ENCODE data around the gene RSPH10B2. TPM values are rescaled to one million over a fixed set of nuclear protein-coding genes. Genes with fewer than 3 reads are reported as not detected.
"Not testable (repeated sequence)": the region's sequence is repeated elsewhere in the genome, so short reads cannot be mapped to it uniquely, and the experiment has no call there.

The RSPH10B2 gene
- total RNA-seq, 2 experiments from 2014 or later, result 0.76 to 1.3 TPM

GRCh38 chr7:6718124-6718523 lies 35.8 kb upstream of the RSPH10B2 start:
- TF ChIP-seq EZH2phosphoT487 (IDR thresholded peaks at IDR 0.05; ENCODE audit: borderline replicate concordance, low read depth, low read length), result no peak
- TF ChIP-seq, protein P1, sequence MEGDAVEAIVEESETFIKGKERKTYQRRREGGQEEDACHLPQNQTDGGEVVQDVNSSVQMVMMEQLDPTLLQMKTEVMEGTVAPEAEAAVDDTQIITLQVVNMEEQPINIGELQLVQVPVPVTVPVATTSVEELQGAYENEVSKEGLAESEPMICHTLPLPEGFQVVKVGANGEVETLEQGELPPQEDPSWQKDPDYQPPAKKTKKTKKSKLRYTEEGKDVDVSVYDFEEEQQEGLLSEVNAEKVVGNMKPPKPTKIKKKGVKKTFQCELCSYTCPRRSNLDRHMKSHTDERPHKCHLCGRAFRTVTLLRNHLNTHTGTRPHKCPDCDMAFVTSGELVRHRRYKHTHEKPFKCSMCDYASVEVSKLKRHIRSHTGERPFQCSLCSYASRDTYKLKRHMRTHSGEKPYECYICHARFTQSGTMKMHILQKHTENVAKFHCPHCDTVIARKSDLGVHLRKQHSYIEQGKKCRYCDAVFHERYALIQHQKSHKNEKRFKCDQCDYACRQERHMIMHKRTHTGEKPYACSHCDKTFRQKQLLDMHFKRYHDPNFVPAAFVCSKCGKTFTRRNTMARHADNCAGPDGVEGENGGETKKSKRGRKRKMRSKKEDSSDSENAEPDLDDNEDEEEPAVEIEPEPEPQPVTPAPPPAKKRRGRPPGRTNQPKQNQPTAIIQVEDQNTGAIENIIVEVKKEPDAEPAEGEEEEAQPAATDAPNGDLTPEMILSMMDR (conservative IDR thresholded peaks at IDR 0.05; ENCODE audit: low read length), result no peak

GRCh38 chr7:6724351-6724750 lies 29.6 kb upstream of the RSPH10B2 start:
- H3K4me3 ChIP-seq (ENCODE audit: low read depth, low read length, poor library complexity, severe bottlenecking); POLR2A ChIA-PET; H3K9me3 ChIP-seq (ENCODE audit: low read length); BruUV-seq (replicated peaks); H3K4me2 ChIP-seq (ENCODE audit: low read length); CTCF ChIA-PET (ENCODE audit: unreplicated experiment); intact Hi-C loops (cut with micrococcal nuclease; ENCODE audit: unreplicated experiment); H3K27ac ChIP-seq (ENCODE audit: low read depth, low read length, poor library complexity, severe bottlenecking); H3K79me2 ChIP-seq (ENCODE audit: insufficient read depth, low read depth, low read length); H3K36me3 ChIP-seq (ENCODE audit: insufficient read depth, low read length); DNase-seq (ENCODE audit: low spot score); H4K20me1 ChIP-seq (ENCODE audit: insufficient read depth, low read length); H3K9me2 ChIP-seq (ENCODE audit: insufficient read depth, low read length): not testable (repeated sequence)
- peaks cover 24% of the 10 kb centered on the region for H3K4me1 ChIP-seq (ENCODE audit: insufficient read depth, low read length, poor library complexity, severe bottlenecking)
- peak overlapping the region; percentile 82; the same call in 1 of the 2 replicates for H2AFZ ChIP-seq (ENCODE audit: low read length)

More at GRCh38 chr7:6718124-6718523, 35.8 kb upstream of the RSPH10B2 start:
- no peak overlapping the region for H3K4me2 ChIP-seq (ENCODE audit: low read length)
- POLR2A ChIA-PET, result no interaction called here
- no peak for DNase-seq (ENCODE audit: low spot score)
- H3K27ac ChIP-seq (ENCODE audit: low read depth, low read length, poor library complexity, severe bottlenecking), result no peak overlapping the region
- no peaks in the 10 kb centered on the region for H3K9me3 ChIP-seq (ENCODE audit: low read length)
- BruUV-seq (replicated peaks), result no TSS peak
- no peak overlapping the region for H3K4me3 ChIP-seq (ENCODE audit: low read depth, low read length, poor library complexity, severe bottlenecking)
- intact Hi-C loops (cut with micrococcal nuclease; ENCODE audit: unreplicated experiment), result no loop called here
- no peaks in the 10 kb centered on the region for H3K9me2 ChIP-seq (ENCODE audit: insufficient read depth, low read length)
- H2AFZ ChIP-seq (ENCODE audit: low read length), result no peak overlapping the region
- H4K20me1 ChIP-seq (ENCODE audit: insufficient read depth, low read length), result no peaks in the 10 kb centered on the region
- CTCF ChIA-PET (ENCODE audit: unreplicated experiment), result no interaction called here
- no peaks in the 10 kb centered on the region for H3K4me1 ChIP-seq (ENCODE audit: insufficient read depth, low read length, poor library complexity, severe bottlenecking)
- H3K79me2 ChIP-seq (ENCODE audit: insufficient read depth, low read depth, low read length), result no peaks in the 10 kb centered on the region
- H3K36me3 ChIP-seq (ENCODE audit: insufficient read depth, low read length), result no peaks in the 10 kb centered on the region

DNA sequence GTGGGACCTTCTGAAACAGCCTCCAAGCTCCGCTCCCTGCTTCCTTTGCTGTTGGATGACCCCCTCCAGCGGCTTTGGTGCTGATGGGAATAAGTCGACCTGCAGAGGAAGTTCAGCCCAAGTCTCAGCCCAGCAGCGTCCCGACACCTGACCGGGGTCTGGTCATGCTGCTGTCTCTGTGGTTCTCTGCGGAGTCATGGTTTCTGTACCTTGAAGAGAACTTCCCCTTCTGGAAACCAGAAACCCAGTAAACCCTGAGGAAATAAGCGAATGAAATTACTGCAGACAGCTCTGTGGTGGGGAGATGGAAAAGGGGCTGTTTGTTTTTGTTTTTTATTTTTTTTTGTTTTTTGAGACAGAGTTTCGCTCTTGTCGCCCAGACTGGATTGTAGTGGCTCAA lies 28.9 kb upstream of the RSPH10B2 start:
- Histone ChIP-seq H3K9me2 (ENCODE audit: insufficient read depth, low read length) (no peaks in the 10 kb centered on the region), H4K20me1 (ENCODE audit: insufficient read depth, low read length) (no peaks in the 10 kb centered on the region), H3K4me1 (ENCODE audit: insufficient read depth, low read length, poor library complexity, severe bottlenecking) (peaks cover 24% of the 10 kb centered on the region), H3K9me3 (ENCODE audit: low read length) (no peaks in the 10 kb centered on the region), H3K4me3 (ENCODE audit: low read depth, low read length, poor library complexity, severe bottlenecking) (no peak overlapping the region), H3K27ac (ENCODE audit: low read depth, low read length, poor library complexity, severe bottlenecking) (no peak overlapping the region), H3K4me2 (ENCODE audit: low read length) (peak overlapping the region; percentile 37), H3K79me2 (ENCODE audit: insufficient read depth, low read depth, low read length) (peaks cover 4% of the 10 kb centered on the region), H3K36me3 (ENCODE audit: insufficient read depth, low read length) (no peaks in the 10 kb centered on the region), H2AFZ (ENCODE audit: low read length) (peak overlapping the region; percentile 82; the same call in 1 of the 2 replicates)
- POLR2A ChIA-PET, result interaction anchor here (0.7 kb wide), 1 partner anchor 13 kb away, joined by 3 read pairs; no protein-coding TSS in a partner anchor
- no peak for TF ChIP-seq EZH2phosphoT487 (IDR thresholded peaks at IDR 0.05; ENCODE audit: borderline replicate concordance, low read depth, low read length)
- TF ChIP-seq, protein P1 (conservative IDR thresholded peaks at IDR 0.05; ENCODE audit: low read length), result no peak
- peak; percentile 49 for DNase-seq (ENCODE audit: low spot score)
- CTCF ChIA-PET (ENCODE audit: unreplicated experiment), result no interaction called here
- intact Hi-C loops (cut with micrococcal nuclease; ENCODE audit: unreplicated experiment), result loop anchor here (5.0 kb wide), 1 partner anchor 133 kb away; the partner anchor contains the start of gene INTS15
- no TSS peak for BruUV-seq (replicated peaks)

GRCh38 chr7:6726341-6726740 lies 27.6 kb upstream of the RSPH10B2 start:
- H3K36me3 ChIP-seq (ENCODE audit: insufficient read depth, low read length); CTCF ChIA-PET (ENCODE audit: unreplicated experiment); H4K20me1 ChIP-seq (ENCODE audit: insufficient read depth, low read length); H3K4me2 ChIP-seq (ENCODE audit: low read length); H3K27ac ChIP-seq (ENCODE audit: low read depth, low read length, poor library complexity, severe bottlenecking); H3K4me3 ChIP-seq (ENCODE audit: low read depth, low read length, poor library complexity, severe bottlenecking); BruUV-seq (replicated peaks); DNase-seq (ENCODE audit: low spot score); H3K9me3 ChIP-seq (ENCODE audit: low read length); H3K9me2 ChIP-seq (ENCODE audit: insufficient read depth, low read length): not testable (repeated sequence)
- POLR2A ChIA-PET, result interaction anchor here (0.6 kb wide), 1 partner anchor 33 kb away, joined by 5 read pairs; no protein-coding TSS in a partner anchor
- Histone ChIP-seq H3K4me1 (ENCODE audit: insufficient read depth, low read length, poor library complexity, severe bottlenecking) (peaks cover 31% of the 10 kb centered on the region), H2AFZ (ENCODE audit: low read length) (peak overlapping the region; percentile 82; the same call in 1 of the 2 replicates), H3K79me2 (ENCODE audit: insufficient read depth, low read depth, low read length) (peaks cover 17% of the 10 kb centered on the region)
- intact Hi-C loops (cut with micrococcal nuclease; ENCODE audit: unreplicated experiment), result loop anchor here (5.0 kb wide), 1 partner anchor 134 kb away; the partner anchor contains the start of gene INTS15
